ENCODE measurements around the gene MRPL20.

- TF ChIP-seq, protein P1, sequence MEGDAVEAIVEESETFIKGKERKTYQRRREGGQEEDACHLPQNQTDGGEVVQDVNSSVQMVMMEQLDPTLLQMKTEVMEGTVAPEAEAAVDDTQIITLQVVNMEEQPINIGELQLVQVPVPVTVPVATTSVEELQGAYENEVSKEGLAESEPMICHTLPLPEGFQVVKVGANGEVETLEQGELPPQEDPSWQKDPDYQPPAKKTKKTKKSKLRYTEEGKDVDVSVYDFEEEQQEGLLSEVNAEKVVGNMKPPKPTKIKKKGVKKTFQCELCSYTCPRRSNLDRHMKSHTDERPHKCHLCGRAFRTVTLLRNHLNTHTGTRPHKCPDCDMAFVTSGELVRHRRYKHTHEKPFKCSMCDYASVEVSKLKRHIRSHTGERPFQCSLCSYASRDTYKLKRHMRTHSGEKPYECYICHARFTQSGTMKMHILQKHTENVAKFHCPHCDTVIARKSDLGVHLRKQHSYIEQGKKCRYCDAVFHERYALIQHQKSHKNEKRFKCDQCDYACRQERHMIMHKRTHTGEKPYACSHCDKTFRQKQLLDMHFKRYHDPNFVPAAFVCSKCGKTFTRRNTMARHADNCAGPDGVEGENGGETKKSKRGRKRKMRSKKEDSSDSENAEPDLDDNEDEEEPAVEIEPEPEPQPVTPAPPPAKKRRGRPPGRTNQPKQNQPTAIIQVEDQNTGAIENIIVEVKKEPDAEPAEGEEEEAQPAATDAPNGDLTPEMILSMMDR (IDR thresholded peaks at IDR 0.05): no peak
- no peak for TF ChIP-seq EP300 (IDR thresholded peaks at IDR 0.05)
- TF ChIP-seq POLR2A (IDR thresholded peaks at IDR 0.05): no peak
- no peak for TF ChIP-seq POLR2AphosphoS5 (IDR thresholded peaks at IDR 0.05)
Measured at GRCh38 chr1:1357871-1358432, 49.1 kb downstream of the MRPL20 start.
